Stimulated activated CD4-positive, alpha-beta T cell treated with anti-CD3 and anti-CD28 coated beads, Interleukin-4, amount 100 ng/mL, for 1 hour (primary cell): ENCODE data around the gene ATXN7.

Experiments
- DNase-seq: peaks from one replicate; pipeline ENCODE4 v3.0.0-alpha.2; 2020

Gene ATXN7

GRCh38 chr3:63905731-63906620 lies 42.3 kb downstream of the ATXN7 start:
- DNase-seq, result no peak

- DNase-seq, result no peak
These were observed 44.5 kb downstream of the ATXN7 start for GRCh38 chr3:63908081-63908736.

- no peak for DNase-seq
These were observed 45.1 kb downstream of the ATXN7 start for GRCh38 chr3:63908776-63909175.

DNA sequence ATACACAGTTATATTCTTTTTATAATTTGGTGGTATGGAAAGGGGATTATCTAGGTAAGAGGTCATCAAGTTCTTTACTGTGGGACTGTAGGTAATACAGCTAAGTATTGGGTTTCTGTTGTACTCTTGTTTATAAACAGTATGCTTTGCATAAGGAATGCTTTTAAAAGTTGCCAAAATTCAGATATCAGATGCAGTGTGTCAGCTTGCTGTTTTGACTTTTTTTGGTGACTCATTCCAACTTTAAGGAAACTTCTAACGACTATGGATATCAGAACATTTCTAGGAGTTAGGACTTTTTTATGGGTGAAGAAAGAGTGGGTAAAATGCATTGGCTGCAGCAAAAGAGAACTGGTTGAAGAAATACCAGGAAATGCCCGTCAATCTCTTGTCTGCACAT lies 45.8 kb downstream of the ATXN7 start:
- DNase-seq, result no peak

- DNase-seq, result no peak
These were observed 46.3 kb downstream of the ATXN7 start for GRCh38 chr3:63910001-63910400.

- DNase-seq, result no peak
These were observed 47.2 kb downstream of the ATXN7 start for GRCh38 chr3:63910891-63911290.

- DNase-seq, result no peak
These were observed 47.8 kb downstream of the ATXN7 start for GRCh38 chr3:63911509-63911872.

- peak; percentile 82 for DNase-seq
These were observed 48.5 kb downstream of the ATXN7 start, which contains the start of gene SCAANT1 for GRCh38 chr3:63911873-63912767. TSS of gene SCAANT1 (minus strand) at chr3:63912383.

DNA sequence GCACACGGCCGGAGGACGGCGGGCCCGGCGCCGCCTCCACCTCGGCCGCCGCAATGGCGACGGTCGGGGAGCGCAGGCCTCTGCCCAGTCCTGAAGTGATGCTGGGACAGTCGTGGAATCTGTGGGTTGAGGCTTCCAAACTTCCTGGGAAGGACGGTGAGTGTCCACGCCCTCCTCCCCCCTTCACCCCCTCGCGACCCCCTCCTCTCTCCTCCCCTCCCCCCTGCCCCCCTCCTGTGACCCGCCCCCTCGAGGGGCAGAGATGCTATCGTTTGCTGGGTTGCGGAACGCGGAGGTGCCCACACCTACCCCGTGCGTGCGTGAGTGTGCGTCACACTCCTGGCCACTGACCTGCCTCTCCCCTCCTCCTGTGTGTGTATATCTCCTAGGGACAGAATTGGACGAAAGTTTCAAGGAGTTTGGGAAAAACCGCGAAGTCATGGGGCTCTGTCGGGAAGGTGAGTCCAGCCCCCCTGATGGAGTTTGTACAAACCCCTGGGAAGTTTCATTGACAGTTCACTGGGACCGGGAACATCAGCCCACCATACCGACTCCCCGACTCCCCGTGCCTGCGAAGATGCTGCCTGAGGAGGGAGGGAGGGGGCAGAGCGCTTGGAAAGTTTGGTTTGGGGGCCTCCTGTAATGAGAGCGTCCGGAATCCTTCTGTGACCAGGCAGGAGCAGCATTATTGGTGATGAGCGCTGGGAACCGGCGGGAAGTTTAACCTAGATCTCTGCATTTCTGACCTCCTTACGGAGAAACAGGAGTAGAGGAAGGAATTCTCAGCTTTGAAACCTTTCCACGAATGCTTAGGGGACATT lies 49.3 kb downstream of the ATXN7 start:
- peak; percentile 48 for DNase-seq

- DNase-seq, result no peak
These were observed 50.6 kb downstream of the ATXN7 start for GRCh38 chr3:63914312-63914711.

GRCh38 chr3:63918321-63918720 lies 54.7 kb downstream of the ATXN7 start:
- DNase-seq, result no peak

GRCh38 chr3:63920001-63920400 lies 56.3 kb downstream of the ATXN7 start:
- no peak for DNase-seq

GRCh38 chr3:63921741-63922482 lies 58.2 kb downstream of the ATXN7 start:
- DNase-seq, result no peak

DNA sequence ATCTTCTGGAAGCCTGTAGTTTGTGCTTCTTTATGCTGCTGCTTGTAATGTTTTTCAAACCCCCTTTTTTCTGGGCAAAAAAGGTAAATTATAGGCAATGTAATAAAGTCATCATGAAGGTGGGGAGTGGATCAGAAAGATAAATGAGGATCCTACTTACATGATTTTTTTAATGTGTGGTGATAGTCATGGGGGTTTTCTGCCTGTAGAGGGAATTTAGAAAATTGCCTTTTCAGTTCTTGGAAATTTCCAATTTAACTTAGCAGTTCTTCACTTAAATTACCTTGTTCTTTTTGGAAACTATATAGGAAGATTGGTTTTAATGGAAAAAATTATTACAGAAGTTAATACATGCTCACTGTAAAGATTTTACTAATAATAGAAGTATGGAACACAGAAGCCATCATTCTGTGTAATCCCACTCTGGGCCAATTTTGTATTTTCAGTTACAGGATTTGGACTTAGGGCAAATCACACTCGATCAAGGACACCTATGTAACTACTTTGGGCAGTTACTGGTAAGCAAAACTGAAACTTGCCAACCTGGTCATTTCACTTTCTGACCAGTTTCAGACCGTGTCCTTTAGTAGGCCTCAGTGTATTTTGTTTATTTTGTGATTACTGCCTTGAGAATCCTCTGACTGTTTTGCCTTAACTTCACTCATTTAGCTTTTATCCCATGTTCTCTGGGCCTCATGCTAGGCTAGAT lies 59.0 kb downstream of the ATXN7 start:
- no peak for DNase-seq

DNA sequence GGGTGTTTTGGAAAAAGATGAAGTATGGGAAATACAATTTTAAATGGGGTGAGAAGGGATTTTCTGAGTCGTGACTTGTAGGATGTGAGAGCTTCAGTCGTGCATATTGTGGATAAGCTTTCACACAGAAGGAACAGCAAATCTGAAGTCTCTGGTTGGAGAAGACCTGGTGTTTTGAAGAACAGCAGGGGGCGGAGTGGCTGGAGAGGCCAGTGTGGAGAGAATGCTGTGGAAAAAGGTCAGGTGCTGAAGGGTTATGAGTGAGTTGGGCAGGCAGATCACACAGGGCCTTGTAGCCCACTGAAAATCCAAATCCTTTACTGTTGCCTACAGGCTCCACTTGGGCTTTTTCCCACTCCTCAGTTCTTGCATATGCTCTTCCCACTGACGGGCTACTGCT lies 62.6 kb downstream of the ATXN7 start:
- DNase-seq, result no peak

DNA sequence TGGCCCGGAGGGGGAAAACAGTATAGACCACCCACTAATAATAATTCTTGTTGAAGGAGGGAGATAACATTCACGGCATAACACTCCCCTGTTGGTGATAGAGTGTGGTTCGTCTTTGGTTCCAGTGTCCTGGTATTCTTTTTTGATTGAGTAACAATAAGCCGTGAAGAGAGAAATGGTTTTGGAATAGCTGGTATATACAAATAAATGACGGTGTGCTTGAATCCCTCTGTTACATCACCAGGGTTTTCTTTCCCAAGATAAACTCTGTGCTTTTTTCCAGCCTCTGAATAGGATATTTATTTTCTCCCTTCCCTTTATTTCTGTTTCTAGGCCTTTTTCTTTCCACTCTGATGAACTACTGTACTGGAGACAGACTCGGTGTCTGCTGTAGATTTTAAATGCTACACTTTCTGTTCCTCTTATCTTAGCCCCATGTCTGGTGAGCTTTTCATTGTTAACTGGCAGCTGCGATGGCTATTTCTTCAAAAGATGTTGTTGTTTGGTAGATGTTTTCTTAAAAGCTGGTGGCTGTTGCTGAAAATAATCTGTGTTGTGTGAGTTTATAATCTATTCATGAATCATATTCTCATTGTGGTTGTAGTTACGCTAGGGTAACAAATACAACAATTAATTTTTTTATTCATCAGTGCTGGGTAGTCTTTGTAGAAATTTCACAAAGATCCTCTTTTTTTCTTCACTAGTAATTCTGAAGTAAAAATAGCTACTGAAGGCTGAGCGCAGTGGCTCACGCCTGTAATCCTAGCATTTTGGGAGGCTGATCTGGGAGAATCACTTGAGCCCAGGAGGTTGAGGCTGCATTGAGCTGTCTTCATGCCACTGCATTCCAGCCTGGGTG lies 64.0 kb downstream of the ATXN7 start:
- no peak for DNase-seq

- no peak for DNase-seq
These were observed 67.6 kb downstream of the ATXN7 start for GRCh38 chr3:63931290-63931689.

- DNase-seq, result no peak
These were observed 69.0 kb downstream of the ATXN7 start for GRCh38 chr3:63932509-63933212.

DNA sequence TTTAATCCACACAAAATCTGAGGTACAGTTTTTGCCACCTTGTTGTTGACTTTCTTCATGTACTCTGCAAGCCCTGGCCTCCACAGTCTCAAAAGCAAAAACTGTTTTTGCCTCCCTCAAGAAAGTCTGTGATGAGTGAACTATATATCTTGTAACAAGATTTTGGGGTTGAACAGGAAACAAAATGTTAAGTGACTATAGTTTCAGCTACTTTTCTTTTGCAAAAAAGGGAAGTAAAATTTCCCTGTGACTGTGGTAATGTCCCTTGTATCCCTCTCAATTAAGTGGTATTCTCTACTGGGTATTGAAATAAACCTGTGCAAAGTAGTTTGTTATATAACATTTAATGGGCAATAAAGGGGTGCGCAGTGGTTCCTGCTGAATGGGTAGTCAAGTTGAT lies 69.8 kb downstream of the ATXN7 start:
- no peak for DNase-seq
